Activated CD4-positive, CD25-positive, alpha-beta regulatory T cell treated with anti-CD3 and anti-CD28 coated beads, Interleukin-2, amount 50 U/mL, for 72 hours (primary cell): ENCODE data around the gene NSUN7.

ENCODE experiments used
- DNase-seq: peaks from one replicate; pipeline ENCODE4 v3.0.0; 2021

The NSUN7 gene

DNA sequence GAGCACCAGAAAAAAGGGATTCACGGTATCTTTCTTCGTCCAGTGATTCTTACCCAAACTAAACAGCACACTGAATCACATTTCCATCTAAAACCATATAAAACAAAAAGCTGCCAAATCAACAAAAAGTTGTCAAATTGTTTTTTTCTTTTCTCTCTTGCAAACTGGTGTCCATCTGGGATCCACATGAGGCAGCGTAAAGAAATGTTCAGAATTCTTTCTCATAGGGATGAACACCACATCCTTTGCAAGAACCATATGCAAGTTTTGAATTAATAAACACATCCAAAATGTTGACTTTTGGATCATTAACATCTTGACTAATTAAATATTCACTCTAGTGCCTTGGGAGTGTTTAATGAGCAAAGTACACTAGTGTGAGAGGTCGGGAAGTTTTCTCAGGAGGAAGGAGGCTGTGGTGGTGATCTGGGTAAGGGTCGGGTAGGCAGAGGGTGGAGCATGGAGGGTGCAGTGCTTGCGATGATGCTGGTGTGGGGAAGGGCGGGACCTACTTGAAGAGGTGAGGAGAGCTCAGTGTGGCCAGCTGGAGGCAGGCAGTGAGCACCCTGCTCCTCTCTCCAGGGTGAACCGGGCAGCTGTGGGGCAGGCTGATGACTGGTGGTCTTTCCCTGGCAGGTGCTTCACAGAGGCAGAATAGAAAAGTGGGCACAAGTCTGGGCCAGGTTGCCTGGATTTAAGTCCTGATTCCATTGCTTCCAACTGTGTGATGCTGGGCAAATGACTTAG is 72.8 kb downstream of the NSUN7 start:
- DNase-seq: no peak

DNA sequence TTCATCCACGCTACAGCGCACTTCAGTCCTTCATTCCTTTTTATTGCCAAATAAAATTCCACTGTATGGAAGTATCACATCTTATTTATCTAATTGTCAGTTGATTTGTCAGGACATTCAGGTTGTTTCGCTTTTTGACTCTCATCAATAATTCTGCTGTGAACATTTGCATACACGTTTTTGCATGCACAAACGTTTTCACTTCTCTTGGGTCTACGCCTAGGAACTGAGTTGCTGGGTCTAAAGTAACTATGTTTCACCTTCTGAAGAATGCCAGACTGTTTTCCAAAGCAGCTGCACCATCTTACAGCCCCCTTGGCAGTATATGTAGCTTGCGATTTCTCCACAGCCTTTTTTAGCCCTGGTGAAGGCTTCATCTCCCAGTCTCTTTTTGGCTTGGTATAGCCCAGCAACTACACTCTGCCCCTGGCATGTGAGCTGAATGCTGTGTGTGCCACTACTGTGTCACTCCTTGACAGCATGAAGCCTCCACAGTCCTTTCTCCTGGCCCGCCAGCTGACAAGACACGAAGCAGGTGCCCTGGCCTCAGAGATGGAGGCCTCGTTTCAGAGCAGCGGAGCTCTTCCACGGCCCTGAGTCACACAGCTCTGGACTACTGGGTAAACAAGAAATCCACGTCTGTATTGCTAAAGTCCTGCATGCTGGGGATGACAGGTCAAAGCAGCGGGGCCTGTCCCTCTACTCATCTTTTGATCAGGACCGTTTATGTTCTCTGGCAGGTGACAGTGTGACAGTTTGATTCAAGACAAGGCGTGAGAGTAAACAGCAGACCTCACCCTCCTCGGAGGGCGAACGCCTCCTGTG is 75.5 kb downstream of the NSUN7 start:
- no peak for DNase-seq

DNA sequence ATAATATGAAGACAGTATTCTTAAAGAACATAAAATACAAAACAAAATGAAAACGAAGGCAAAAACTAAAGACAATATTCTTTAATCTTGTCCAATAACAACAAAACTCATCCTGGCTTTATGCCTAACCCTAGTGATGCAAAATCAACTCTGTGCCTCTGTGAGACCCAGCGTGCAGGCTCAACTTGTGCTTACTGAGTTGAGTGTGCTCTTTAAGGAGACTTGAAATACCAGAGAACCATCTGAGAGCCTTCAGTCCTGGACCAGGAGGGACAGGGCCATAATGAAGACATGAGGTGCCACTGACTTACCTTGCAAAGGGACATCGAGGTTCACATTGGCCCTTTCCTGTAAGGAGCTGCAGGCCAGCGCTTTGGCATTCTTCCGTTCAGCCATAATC is 77.1 kb downstream of the NSUN7 start:
- DNase-seq: no peak

DNA sequence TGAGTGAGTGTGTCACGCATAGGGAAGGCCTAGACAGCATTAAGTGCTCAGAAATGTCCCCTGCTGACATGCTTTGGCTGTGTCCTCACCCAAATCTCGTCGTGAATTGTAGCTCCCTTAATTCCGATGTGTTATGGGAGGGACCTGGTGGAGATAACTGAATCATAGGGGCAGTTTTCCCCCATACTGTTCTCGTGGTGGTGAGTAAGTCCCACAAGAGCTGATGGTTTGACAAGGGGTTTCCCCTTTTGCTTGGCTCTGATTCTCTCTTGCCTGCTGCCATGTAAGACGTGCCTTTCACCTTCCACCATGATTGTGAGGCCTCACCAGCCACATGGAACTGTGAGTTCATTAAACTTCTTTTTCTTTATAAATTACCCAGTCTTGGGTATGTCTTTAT is 78.0 kb downstream of the NSUN7 start:
- no peak for DNase-seq

DNA sequence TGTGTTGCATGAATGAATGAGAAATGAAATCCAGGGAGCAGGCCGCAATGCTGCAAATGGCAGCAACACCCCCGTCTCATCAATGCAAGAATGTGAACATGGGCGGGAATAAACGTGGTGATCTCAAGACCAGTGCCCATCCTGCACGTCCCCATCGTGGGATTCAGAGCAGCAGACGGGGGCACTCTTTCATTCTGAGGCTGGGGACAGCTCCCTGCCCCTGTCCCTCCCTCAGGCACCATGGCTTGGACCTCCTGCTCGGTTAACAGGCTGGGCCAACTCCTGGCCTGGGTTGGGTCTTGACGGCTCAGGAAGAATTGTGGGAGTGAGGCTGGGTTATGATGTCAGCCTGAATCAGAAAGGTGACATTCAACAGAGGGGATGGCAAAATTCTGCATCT is 78.9 kb downstream of the NSUN7 start:
- no peak for DNase-seq

DNA sequence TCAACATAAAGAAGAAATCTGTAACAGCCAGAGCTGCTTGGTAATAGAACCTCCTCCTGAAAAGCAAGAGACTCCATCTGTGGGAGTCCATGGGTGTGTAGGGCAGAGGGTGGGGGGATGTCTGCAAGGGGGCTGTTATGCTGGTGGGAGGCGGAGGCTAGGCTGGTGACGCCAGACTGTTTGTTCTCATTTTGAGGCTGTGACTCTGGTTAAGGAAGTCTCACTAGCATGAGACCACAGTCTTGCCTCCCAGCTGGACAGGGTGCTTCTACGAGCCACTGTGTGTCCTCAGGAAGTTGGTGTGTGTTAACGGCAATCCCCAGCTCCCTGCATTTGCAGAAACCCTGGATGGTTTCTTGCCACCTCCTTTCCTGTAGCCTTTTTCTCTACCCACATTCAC is 79.8 kb downstream of the NSUN7 start:
- DNase-seq: no peak

DNA sequence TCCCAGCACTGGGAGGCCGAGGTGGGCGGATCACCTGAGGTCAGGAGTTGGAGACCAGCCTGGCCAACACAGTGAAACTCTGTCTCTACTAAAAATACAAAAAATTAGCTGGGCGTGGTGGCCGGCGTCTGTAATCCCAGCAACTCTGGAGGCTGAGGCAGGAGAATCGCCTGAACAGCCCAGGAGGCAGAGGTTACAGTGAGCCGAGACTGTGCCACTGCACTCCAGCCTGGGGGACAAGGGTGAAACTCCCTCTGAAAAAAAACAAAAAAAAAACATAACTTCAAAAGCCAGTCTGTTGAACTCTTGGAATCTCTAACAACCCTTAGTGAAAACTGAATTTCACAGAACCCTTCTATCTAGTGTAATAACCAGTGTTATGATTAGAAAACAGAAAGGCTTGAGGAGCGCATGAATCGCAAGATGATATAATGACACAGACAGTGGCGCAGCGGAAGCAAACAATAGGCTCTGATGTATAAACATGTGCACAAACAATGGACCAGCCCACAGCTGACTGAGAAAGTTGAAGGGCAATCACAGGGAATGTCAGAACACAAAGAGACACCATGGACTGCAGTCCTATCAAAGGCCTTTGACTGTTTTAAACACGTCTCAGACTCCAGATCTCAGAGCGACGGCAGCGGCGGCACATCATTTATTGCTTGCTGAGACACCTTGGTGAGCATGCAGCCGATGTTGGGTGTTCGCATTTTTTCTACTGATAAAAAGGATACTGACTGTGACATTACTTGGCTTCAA is 81.6 kb downstream of the NSUN7 start:
- DNase-seq: no peak

DNA sequence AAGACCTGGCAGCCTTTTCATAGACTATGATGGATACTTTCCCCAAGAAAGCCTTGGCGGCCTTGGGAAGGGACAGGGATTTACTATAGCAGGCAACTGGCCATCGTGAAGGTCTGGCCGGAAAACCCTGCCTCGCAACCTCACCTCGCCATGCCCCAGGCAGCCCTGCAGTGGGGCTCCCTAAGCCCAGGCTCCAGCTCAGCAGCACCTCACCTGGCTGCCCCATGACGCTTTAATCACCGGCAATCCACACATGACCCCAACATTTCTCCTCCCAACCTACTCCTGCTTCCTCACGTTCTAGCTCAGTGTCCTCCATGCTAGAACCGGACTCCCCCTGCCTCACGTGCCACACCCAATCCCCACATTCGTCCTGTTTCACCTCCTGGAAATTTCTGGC is 82.4 kb downstream of the NSUN7 start:
- DNase-seq: no peak

DNA sequence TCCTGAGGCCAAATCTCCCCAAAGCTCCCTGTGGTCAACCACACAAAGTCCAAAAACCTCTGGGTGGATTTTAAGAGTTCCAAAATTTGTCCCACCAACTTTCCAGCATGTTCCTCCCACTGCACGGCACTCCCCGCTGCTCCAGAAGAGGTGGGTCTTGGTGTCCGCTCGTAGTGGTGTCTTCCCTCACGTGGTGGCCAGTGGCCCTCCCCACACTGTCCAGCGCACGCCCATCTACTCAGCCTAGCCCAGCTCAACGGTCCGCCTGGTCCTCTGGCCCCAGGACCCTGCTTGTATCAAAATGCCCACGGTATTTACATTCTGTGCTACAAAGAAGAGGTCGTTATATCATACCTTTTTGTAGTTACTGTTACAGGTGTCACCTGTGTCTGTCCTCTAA is 83.5 kb downstream of the NSUN7 start:
- DNase-seq: no peak

DNA sequence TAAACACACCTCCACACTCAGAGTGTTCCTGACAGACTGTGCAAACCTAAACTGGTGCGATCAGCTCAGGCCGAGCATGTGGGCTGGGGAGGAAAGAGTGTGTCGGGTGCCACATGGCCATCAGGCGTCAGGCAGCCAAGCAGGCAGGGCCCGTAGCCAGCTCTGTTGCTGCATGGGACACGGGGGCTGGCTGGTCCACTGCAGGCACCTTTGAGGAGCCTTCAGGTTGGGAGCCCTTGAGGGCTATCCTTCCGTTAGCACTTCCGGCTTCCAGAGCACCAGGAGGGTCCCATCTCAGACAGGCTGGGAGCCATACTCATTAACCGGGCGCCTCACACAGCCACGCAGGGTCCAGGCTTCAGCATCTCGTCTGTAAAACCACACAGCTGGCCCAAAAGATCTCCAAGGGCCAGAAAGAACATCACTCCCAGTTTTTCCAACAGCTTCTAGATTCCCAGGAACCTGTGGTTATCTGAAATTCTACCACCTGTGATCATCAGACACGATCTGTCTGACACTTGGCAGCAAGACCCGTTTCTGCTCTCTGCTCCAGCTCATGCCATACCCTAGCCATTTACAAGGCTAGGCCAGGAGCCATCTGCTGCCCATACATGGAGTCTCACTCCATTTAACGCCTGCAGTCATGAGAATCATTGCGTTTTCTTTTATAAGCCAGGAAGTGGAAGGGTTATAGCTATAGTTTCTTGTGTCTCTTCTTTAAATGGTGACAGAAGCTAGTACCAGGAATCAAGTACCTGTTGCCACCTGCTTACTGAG is 87.5 kb downstream of the NSUN7 start:
- DNase-seq: no peak

DNA sequence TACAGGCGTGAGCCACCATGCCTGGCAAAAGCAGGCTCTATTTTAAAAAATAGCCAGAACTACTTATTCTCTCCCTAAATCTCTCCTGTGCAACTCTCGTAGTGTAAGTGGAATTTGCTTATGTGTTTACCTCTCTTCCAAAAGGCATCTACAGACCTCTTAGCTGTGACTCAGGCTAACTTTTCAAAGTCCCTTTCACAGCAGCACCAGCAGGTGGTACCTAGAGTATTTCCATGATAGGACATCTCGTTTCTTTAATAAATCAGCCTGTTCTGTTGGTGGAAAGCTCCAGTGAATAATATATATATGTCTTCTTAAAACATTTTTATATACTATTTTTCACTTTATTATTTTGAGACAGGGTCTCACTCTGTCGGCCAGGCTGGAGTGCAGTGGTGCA is 89.0 kb downstream of the NSUN7 start:
- DNase-seq: no peak

DNA sequence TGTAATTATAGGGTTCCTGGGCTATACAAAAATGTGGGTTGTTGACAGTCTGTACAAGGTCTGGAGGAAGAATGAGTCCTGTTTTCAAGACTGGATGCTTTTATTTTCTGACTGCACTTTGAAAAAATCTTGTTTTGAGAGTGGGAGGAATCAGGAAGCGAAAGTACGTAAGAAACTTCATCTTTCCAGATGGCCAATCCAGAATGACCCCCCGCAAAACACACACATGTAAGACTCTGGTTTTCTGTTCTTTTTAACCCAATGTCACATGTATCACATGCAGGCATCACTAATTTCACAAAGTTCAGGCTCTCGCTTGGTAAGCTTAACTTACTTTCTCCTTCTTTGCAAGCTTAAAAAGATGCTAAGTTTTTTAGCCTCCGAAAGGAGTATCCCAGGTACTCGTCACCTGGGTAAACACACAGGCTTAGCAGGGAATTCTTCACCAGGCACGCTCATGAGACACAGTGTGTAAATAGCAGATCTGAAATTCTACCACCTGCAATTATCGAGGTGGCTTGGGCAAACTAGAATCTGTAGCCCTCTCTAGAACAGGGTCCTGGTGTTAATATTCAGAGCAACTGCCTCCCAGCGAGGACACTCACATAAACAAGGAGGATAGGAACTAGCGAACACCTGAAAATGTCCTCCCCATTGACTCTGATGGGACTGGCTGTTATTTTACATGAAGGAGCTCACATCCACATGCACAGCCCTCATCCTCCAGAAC is 90.7 kb downstream of the NSUN7 start:
- DNase-seq: no peak

DNA sequence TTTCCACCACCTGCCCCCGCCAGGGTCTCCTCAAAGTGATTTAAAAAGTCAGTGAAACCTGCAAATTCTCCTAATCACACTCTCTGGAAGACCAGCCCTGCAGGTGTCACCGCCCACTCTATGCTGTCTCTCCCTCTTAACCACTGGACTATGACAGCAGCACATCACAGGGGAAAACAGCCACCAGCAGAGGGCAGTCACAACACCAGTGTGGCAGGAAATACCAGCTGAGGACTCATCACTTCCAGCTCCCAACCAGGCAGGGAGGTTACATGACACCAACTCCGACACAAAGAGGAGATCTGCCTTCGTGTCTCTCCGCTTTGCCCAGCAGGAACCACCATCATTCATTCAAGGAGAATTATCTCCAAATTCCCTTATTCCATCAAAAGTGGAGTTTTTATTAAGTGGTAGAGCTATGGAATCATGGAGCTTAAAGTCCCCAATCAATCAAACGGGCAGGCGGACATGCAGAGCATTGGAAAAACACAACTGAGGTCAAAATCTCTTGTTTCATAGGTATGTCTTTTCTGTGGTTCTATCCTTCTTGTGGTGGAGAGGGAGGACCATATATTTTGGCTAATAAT is 91.3 kb downstream of the NSUN7 start:
- DNase-seq: peak; percentile 76

DNA sequence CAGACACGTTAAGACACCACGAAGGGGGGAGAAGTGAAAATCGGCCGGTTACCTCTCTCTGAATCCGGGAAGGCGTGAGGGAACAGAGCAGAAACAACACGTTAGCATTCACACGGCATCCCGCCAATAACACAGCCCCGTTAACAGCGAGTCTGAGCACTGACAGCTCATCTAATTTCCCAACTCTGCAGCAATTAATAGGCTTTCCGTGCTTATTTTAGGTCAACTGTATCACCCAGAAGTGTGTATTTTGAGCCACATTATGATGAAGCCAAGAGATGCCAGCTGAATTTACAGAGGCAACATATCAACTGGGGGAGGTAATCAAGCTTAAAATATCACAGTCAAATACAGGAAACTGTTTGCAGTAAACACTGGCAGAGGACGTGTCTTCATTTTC is 92.6 kb downstream of the NSUN7 start:
- DNase-seq: no peak

DNA sequence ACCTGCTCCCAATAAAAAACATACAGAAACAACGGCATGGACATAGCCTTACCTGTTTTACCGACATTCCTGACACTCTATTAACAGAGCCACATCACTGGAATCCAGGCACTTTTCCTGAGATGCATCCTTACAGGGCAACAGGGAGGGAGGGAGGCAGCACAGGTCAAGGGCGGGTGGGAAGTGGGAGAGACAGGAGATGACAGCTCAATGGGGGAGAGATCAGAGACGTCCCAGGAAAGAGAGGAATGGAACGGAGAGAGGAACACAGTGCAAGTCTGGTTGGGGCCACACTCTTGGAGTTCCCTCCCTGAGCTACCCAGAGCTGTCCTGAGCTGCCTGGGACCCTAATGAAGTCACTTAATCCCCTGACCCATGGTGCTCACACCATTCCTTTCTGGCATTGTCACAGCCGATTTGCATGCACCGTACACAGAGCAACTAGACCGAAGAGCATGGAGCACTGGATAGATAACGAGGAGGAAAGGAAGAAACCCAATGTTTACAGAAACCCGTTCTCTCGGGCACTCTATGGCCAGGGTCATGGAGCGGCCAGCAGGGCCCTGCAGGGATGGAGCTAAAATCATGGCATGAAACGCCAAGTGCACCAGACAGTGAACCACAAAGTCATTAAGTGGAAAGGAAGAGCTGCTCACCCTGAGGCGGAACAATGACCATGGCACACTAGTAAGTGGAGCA is 93.1 kb downstream of the NSUN7 start:
- no peak for DNase-seq

DNA sequence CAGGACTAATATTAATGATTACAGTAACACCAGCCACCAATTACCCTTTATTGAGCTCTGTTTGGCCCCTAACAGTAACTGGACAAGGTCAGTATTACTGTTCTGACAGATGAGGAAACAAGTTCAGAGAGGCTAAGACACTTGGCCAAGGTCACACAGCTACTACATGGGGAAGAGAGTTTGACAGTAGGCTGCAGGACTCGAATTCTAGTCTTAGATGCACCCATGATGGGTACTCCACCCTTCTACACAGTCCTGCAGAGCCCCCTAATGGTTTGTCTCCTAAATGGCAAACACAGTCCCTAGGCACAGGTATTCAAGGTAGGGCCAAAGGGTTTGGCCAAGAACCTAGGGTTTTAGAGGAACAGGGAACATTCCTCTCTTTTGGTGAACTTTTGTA is 93.9 kb downstream of the NSUN7 start:
- no peak for DNase-seq

DNA sequence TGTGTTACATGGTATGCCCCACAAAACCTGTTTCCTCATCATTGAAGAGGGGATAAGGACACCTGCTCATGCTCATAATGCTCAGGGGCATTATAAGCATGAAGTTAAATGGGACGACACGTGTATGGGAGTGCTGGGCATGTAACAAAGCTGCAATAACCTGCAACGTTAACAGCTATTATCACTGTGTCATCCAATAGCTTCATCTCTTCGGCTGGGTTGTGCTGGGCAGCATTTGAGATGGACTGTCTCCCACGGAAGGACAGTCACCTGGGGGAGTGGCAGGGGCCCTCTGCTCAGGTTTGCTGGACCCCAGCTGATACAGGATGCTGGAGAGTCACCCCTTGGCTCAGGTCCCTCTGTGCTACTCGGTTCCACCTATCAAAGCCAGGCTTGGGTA is 94.5 kb downstream of the NSUN7 start:
- DNase-seq: no peak

DNA sequence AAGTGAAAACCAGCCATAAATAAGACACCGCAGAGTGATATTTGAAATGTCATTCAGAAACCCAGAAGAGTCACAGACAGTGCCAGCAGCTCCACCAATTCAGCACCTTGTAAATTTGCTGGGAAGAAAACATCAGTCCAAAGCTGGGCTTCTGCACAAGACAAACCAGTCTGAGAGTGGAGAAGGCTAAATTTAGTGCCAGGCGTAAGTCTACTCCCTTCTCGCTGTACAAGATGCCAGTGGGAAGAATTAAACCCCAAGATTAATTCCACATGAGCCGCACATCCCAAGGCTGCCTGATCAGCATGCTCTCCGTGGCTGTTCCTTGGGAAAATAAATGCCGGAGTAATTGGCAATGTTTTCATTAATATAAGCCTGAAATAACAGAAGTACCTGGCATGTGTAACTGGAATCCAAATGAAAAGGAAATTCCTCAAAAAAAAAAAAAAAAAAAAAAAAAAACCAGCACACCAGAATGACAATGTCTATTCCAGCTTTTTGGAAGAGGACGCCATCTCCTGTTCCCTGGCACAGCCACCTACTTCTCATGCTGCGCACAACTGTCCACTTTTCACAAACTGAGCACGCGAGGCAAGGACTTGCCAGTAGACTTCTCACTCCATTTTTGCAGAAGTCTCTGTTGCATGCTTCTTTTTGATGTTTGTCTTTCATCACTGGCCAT is 95.5 kb downstream of the NSUN7 start:
- no peak for DNase-seq

DNA sequence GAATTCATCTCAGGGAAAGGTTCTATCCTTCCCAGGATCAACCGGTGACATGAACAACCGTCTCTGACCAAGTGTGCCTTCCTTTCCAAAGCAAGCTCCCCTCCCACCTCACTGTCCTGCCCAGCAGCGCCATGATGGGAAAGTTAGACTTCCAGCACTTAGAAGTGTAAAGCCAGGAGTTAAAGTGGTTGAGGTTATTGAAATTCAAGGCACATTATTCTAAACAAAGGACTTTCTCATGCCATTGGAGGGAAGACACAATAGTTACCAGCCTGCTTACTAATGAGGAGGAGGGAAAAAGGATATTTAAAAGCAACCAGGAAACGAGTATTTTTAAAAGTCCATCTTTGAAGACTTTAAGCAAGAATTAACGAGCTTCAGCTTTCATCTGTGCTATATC is 96.8 kb downstream of the NSUN7 start:
- DNase-seq: no peak

DNA sequence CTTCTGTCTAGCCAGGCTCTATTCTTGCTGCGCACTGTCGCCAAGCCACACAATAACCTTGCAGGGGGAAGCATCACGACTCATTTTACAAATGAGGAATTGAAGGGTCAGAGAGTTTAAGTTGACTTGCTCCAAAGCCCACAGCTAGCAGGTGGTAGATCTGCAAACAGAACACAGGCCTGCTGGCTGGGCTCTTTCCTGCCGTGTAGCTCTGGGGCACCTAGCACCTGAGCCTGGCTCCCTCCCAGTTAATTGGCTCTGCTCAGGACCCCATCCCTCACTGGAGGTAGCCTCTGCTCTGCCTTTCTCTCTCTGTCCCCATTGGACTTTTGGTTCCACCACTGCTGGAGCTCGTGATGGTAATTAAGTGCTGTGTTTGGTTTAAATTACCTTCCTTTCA is 98.5 kb downstream of the NSUN7 start:
- DNase-seq: no peak

DNA sequence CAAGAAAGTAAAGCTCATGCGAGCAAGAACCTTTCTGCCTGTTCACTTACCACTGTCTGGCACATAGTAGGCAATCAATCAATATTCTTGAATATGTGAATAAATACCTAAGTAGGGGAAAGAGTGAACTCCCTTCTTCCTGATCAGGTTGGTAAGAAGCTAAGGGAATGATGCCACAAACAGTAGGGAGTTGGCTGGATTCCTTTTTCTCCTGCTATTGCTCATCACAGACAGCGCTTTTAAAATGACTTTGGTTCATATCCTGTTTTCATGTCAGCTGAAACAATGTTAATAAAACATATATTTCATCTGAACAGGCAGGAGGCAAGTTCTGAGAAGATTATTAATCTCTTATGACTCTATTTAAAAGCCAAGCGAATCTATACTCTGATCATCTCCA is 99.2 kb downstream of the NSUN7 start:
- no peak for DNase-seq
